NCI-H82 treated with DMSO at 0.1 percent for 48 hours (cell line): ENCODE results near the gene SP100.
"Not testable (repeated sequence)": the region's sequence is repeated elsewhere in the genome, so short reads cannot be mapped to it uniquely, and the experiment has no call there.

Experiments
- DNase-seq: peaks from one replicate; lab custom pipeline; 2025; ENCODE audit not compliant: unreplicated experiment; lab: John Stamatoyannopoulos, UW

SP100 gene

DNA sequence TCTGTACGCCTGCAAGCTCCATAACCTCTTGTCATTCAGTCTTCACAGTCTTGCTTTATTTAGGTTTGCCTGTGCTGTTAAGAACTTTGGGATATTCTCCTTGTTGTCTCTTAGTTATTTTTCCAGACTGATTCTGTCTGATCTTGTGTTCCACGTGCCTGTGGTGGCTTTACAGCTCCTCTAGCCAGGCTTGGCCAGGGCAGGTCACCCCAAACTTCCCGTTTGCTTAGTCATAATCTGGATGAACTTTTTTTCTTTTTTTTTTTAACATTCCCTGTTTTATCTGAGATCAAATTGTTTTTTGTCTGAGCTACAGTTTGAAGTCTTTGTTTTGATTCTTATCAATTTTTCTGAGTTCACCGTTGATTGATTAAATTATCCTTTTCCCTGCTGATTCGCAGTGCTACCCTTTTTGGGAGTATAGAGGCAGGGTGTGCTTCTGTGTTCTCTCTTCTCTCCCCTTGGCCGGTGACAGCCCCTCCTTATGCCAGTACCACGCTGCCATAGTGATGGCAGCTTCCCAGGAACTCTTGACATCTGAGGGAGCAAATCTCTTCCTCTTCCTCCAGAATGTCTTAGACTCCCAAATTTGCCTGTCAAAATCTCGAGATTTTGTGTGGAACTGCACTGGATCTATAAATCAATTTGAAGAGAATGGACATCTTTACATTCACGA, 2.5 kb downstream of the SP100 start:
- DNase-seq: no peak

DNA sequence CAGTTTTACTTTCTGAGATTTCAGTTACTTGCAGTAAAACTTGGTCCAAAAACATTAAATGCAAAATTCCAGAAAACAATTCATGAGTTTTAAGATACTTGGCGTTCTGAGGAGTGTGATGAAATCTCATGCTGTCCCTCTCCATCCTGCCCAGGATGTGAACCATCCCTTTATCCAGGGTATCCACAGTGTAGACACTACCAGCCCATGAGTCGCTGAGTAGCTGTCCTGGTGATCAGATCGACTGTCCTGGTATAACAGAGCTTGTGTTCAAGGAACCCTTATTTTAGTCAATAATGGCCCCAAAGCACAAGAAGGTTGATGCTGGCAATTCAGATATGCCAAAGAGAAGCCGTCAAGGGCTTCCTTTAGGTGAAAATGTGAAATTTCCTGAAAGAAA, 3.2 kb downstream of the SP100 start:
- DNase-seq: no peak

DNA sequence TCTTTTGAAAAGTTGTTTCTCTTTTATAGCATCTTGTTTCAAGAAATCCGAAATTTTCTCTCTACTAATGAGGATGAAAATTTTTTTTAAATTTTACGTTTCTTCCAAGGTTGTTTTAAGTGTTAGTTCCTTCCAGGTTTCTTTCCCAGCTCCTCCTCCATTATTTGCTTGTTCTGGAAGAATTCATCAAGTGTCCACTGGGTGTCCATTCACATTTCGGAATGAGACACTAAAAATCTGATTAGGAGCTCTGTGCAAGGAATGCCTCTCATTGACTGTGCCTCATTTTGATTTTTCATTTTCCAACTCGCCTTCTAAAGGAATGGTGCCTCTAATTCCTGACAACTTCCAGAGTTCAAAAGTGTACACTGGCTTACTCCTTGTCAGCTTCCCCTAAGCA, 6.1 kb downstream of the SP100 start:
- no peak for DNase-seq

DNA sequence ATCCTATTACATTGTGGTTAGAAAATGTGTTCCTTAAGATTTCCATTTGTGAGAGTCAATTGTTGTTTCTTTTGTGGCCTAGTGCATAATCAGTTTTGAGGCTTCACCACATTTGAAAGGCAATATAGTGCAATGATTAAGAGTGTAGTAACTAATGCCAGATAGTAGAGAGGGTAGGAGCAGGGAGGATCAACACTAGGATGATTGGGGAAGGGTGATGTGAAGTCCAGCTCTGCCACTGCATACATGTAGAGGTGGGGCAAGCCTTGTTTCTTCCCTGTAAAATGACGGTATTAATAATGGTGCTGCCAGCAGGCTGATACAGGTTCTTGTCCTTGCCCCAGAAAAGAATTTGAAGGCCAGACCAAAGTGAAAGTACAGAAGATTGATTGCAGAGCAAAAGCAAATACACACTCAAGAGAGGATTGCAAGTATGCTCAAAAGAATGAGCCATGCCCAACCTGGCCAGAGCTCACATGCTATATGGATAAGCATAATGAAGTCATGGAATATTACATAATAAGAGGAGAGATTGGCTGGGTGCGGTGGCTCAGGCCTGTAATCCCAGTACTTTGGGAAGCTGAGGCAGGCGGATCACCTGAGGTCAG, 8.0 kb downstream of the SP100 start:
- DNase-seq: no peak

DNA sequence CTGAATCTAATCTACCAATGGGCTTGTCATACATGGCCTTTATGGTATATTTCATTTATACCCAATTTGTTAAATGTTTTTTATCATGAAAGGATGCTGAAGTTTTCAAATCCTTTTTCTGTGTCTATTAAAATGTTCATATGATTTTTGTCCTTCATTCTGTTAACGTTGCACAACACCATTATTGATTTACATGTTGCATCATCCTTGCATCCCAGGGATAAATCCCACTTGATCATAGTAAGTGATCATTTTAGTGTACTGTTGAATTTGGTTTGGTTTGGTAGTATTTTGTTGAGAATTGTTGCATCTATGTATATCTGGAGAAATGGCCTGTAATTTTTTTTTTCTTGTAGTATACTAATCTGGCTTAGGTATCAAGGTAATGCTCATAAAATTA, 9.4 kb downstream of the SP100 start:
- no peak for DNase-seq

DNA sequence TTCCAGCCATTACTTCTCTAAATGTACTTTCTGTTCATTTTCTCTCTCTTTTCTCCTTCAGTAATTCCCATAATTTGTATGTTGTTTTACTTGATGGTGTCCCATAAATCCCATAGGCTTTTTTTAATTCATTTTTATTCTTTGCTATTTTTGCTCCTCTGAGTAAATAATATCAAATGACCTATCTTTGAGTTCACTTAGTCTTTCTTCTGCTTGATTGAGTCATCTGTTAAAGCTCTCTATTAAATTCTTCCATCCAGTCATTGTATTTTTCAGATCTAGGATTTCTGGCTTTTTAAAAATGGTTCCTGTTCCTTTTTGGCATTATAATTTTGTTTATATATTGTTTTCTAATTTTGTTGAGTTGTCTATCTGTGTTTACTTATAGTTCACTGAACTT, 13.5 kb downstream of the SP100 start:
- no peak for DNase-seq

DNA sequence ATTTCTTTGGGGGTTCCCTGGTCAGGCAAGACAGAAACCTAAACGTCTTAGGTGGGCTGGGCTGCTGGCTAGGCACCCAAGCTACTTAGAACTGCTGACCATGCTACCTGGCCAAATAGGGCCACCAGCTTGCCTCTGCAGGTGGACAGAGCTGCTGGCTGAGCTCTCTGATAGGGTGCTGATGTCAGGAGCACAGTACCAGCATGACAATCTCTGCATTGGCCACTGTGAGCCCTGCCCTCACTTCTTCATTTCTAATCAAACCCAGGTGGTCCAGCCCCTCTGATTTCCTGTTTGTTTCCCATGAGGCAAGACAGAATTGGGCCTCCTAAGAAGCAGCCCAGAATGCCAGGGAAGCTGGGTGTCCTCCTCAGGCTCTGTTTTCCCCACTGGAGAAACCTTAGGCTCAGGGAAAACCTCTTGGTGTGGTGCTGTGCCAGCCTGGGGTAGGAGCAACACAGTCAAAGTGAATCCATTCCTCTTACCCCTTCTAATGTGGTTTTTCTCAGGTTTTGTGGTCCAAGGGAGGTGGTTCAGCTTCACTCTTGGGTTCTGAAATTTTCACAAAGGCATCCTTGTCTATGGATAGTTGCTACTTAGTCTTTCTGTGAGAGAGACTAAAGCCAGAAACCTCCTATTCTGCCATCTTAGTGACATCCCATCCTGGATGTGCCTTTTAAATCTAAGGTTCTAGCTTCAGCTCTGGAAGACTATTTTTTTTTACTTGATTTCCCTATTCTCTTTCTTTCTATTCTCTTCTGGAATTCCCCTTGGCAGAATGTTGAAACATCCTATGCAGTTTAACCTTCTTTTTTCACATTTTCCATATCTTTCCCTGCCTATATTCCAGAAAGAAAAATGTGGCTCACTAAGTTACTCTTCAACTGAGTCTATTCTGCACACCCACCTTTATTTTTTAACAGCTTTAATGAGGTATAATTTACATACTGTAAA, 15.2 kb downstream of the SP100 start:
- no peak for DNase-seq

DNA sequence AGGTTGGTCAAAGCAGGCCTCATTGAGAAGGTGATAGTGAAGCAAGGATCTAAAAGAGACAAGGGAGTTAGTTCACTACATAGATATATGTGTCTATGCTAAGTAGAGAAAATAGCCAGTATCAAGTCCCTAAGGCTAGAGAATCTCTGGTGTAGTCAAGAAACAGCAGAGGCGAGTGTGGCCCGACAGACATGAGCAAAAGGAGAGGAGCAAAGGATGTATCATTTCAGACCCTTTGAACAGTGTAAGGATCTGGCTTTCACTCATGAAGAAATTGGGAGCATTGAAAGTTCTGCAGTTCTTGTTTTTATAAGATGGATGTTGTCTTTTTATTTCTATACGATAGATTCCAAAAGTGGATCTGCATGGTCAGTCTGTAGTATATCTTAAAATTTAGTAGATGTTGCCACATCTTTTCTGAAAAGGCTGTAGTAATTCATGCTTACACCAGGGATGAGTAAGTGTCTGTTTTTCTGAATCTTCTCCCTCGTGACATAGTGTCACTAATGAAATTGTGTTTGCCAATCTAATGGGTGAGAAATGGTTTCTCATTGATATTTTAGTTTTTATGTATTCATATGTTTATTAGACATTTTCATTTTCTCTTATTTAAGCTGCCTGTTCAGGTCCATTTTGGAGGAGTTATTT, 18.8 kb downstream of the SP100 start:
- DNase-seq: no peak

DNA sequence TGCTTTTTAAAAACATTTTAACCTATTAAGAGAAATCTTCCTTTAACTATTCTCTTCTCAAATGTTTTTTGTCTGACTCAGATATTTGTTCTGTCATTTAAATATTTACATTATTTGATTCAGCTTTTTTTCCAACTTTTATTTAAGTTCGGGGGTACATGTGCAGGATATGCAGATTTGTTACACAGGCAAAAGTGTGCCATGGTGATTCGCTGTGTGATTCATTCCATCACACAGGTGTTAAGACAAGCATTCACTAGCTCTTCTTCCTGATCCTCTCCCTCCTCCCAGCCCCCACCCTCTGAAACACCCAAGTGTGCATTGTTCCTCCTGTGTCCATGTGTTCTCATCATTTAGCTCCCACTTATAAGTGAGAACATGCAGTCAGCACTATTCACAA, 19.4 kb downstream of the SP100 start:
- no peak for DNase-seq

DNA sequence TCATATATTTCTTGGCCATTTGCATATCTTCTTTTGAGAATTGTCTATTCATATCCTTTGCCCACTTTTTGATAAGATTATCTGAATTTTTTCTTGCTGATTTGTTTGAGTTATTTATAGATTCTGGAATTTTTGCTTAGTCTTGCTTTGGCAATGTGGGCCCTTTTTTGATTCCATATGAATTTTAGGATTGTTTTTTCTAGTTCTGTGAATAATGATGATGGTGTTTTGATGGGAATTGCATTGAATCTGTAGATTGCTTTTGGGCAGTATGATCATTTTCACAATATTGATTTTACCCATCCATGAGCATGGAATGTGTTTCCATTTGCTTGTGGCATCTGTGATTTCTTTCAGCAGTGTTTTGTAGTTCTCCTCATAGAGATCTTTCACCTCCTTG, 23.1 kb downstream of the SP100 start:
- not testable (repeated sequence) for DNase-seq

DNA sequence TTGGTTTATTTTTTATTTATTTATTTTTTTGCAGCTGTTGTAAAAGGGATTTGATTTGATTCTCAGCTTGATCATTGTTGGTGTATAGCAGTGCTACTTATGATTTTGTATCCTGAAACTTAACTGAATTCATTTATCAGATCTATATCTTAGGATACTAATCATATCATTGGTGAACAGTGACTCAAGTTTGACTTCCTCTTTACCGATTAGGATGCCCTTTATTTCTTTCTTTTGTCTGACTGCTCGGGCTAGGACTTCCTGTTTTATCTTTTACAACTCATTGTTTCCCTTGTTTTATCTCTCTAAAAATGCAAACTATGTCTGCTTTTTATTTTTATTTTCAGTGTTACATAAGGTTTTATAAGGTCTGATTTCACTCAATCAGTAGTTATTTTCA, 23.6 kb downstream of the SP100 start:
- no peak for DNase-seq

DNA sequence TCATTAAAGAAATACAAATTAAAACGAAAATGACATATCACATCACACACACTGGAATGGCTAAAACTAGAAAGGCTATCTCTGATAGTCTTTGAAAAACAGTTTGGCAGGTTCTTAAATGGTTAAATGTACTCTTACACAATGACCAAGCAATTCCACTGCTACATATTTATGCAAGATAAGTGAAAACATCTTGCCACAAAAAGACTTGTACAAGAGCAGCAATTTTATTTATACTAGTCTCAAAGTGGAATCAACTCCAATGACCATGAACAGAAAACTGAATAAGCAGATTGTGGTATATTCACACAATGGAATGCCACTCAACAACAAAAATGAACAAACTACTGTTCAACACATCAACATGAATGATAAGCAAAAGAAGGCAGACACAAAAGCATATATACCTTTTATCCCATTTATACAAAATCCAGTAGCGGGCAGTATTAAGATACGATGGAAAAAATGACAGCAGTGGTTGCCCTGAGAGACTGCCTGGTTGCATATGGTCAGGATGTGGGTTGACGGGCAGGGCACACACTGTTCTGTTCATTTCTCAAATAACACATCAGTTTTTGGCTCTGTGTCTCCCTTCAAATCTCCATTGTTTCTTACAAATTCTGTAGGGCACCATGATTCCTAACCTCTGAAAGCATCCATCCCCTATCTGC, 25.4 kb downstream of the SP100 start:
- no peak for DNase-seq

DNA sequence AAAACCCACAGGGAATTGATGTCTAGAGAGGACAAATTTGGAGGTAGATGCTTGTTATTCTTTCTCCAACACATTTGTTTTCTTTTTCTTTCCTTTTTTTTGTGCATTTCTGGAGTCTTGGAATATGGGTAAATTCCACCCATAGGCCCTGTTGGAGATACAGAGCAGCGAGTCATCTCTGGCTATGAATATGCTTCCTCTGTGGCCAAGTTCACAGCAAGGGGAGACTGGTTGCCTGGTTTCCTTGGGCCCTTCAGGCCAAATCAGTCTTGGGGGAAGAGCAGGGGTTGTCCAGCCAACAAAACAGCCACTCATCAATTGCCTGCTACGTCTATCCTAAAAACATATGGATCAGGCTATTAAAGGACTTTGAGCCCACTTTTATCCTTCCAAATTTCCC, 27.5 kb downstream of the SP100 start:
- no peak for DNase-seq

DNA sequence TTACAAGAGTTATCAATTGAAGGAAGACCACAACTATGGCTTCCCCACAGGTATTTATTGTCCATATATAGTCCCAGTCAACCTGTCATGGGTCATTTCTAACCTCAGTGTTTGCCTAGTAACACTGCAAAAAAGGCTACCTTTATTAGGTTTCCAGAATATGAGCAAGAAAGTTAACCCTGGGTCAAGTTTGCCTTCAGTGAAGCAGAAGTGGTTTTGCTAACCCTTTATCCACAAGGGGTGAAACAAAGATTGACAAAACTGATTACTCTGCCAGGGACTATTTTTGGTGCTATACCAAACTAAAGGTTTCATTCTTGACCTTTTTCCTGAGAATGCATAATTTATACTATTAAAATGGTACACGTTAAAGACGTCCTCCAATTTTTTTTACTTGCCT, 28.8 kb downstream of the SP100 start:
- DNase-seq: no peak

DNA sequence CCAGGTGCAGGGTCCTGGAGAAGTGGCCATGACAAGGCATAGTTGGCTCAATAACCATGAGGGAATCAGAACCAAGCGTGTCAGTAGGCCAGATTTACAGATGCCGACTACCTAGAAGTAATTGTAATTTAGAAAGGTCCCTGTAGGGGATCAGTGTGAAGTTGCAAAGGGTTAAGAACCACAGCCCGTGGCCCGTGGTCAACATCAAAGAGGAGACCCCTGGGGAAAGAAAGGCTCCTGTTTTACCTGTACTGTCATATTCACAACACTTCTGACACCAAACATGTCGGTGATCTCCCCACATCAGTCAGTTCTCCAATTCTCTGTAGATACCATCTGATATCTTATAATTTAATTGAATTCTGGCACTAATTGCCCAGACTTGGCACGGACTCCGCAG, 31.0 kb downstream of the SP100 start:
- DNase-seq: no peak

DNA sequence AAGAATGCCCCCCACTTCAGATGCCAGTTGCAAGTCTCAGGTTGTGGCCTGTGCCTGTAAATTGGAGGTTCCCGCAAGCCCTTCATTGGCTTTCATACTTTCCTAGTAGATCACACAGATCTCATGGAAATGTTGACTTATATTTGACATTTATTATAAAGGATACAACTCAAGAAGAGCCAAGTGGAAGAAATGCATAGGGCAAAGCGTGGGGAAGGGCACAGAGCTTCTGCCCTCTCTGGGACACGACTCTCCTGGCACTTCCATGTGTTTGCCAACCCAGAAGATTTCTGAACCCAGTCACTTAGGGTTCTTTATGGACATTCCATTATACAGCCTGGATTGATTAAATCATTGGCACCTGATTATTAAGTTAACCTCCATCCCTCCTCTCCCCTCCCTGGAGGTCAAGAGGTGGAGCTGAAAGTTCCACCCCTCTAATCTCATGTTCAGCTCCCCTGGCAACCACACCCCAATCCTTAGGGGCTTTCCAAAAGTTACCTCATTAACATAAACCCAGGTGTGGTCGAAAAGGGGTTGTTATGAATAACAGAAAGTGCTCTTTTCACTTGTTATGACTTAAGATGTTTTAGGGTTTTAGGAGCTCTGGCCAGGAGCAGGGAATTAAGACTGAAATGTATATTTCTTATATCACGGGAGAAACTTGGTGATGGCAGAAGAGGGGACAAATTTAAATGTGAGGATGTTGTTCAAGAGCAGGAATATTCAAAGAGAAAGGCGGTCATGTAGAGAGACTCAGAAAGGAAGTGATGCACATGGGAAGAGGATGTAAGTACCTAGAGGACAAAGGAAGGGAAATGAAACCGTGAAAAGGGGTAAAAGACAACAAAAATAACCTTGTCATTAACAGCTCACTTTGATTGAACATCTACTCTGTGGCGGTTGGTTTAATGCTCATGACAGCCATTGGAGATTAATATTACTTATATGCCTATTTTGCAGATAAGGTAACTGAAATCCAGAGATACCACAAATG, 31.8 kb downstream of the SP100 start:
- DNase-seq: no peak

DNA sequence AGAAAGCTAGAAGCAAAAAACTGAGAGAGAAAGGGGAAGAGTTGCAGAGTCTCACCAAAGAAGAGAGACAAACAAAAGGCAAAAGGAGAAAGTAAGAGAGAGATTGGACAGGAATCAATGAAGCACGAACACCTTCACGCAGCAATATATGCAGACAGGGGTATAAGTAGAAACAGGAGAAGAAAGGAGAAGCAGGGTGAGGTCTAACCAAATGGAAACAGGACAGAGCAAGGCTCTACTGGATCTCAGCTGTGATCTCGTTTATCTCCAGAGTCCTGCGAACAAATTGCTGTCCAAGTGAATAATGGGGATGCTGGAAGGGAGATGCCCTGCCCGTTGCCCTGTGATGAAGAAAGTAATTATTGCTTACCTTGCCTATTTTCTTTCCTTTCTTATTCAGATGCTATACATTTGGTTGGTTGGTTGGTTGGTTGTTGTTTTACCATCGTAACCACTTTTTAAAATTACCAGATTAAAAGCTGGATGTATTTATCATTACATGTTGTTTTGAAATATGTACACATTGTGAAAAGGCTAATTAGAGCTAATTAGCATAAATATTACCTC, 34.0 kb downstream of the SP100 start:
- no peak for DNase-seq

DNA sequence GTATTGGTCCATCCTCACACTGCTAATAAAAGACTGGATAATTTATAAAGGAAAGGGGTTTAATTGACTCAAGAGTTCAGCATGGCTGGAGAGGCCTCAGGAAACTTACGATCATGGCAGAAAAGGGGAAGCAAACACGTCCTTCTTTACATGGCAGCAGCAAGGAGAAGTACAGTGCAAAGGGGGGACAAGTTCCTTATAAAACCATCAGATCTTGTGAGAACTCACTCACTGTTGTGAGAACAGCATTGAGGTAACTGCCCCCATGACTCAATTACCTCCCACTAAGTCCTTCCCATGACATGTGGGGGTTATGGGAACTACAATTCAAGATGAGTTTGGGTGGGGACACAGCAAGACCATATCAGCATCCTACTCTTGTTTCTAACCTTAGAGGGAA, 37.0 kb downstream of the SP100 start:
- no peak for DNase-seq

DNA sequence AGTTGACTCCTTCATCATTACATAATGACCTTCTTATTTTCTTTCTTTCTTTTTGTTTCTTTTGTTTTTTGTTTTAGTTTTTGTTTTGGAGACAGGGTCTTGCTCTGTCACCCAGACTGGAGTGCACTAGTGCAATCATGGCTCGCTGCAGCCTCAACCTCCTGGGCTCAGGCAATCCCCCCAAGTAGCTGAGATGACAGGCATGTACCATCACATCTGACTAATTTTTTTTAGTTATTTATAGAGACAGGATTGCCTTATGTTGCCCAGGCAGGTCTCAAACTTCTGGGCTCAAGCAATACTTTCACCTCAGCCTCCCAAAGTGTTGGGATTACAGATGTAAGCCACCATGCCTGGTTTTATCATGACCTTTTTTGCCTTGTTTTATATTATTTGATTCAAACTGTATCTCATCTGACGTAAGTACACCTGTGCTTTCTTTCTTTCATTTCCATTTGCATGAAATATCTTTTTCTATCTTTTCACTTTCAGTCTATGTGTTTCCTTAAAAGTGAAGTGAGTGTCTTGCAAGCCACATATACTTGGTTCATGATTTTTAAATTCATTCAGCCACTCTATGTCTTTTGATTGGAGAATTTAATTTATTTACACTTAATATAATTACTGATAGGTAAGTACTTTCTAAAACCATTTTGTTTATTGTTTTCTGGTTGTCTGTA, 39.1 kb downstream of the SP100 start:
- DNase-seq: no peak
